Testis (tissue), 3 donors: ENCODE measurements around the gene USP14. TPM values are rescaled to one million over a fixed set of nuclear protein-coding genes. Genes with fewer than 3 reads are reported as not detected.

Source experiments
- DNase-seq: peaks from one replicate; pipeline ENCODE4 v3.0.0-alpha.2; 2019
- H3K27ac ChIP-seq, 2 donors: fragments of 200-600 bp; sonication (generic); one replicate each; pipeline ENCODE4 v1.5.1; 2019
- H3K27me3 ChIP-seq: fragments of 200-600 bp; sonication (generic); one replicate; pipeline ENCODE4 v1.5.1; 2019
- H3K36me3 ChIP-seq: fragments of 200-600 bp; sonication (generic); one replicate; pipeline ENCODE4 v1.5.1; 2017; ENCODE audit warnings: low read depth; ENCODE audit errors: missing control alignments
- H3K4me1 ChIP-seq: fragments of 200-600 bp; sonication (generic); one replicate; pipeline ENCODE4 v1.5.1; 2019
- H3K4me3 ChIP-seq, 2 donors: fragments of 200-600 bp; sonication (generic); one replicate each; pipeline ENCODE4 v1.5.1; 2017 to 2019
- H3K9me3 ChIP-seq: fragments of 200-600 bp; sonication (generic); one replicate; pipeline ENCODE4 v1.5.1; 2017
- POLR2A ChIP-seq: fragments of 450-650 bp; IDR thresholded peaks from one replicate; pipeline ENCODE4 v1.6.1; 2017; ENCODE audit warnings: antibody characterized with exemption, mild to moderate bottlenecking, moderate library complexity
- WGBS, 2 donors: methylation state at CpG; one replicate each; pipeline ENCODE4 v1.1.5; 2018; 5-methylcytosine and 5-hydroxymethylcytosine counted together
- intact Hi-C: fragments of 100-400 bp; cut with DNase I; formaldehyde crosslinking; loops from one replicate; pipeline ENCODE4 v1.15.1; 2023; ENCODE audit warnings: low total_unique reads
- polyA plus RNA-seq: library from polyadenylated mRNA; stranded (reverse); fragments of 350-450 nt; fragmentation: Illumina TruSeq; extraction: RNeasy Lipid Tissue Mini Kit (QIAGEN cat#74804); gene quantifications from one replicate; pipeline ENCODE4 v1.2.3, GENCODE V29; 2014; ENCODE audit warnings: low read depth, low replicate concordance; ENCODE audit not compliant: insufficient read depth
- total RNA-seq, 2 donors: library from RNA; depleted of rRNA; stranded (reverse); fragments of >200 nt; gene quantifications; one replicate each; pipeline ENCODE4 v1.2.3, GENCODE V29; 2016
- TF ChIP-seq, protein P1 (sequence below), 3 experiments: fragments of 450-650 bp in 2 of 3; fragments of 200-600 bp in 1 of 3; sonication (generic) in 1 of 3; IDR thresholded peaks; one replicate each; pipeline ENCODE4 v1.5.1; 2016 to 2019; ENCODE audit warnings: antibody characterized with exemption in 3 of 3, mild to moderate bottlenecking in 2 of 3, moderate library complexity in 1 of 3

USP14 gene
- total and polyA plus RNA-seq, 3 donors from 2014 or later: 33.4 to 42.8 (median 42.3) TPM

DNA sequence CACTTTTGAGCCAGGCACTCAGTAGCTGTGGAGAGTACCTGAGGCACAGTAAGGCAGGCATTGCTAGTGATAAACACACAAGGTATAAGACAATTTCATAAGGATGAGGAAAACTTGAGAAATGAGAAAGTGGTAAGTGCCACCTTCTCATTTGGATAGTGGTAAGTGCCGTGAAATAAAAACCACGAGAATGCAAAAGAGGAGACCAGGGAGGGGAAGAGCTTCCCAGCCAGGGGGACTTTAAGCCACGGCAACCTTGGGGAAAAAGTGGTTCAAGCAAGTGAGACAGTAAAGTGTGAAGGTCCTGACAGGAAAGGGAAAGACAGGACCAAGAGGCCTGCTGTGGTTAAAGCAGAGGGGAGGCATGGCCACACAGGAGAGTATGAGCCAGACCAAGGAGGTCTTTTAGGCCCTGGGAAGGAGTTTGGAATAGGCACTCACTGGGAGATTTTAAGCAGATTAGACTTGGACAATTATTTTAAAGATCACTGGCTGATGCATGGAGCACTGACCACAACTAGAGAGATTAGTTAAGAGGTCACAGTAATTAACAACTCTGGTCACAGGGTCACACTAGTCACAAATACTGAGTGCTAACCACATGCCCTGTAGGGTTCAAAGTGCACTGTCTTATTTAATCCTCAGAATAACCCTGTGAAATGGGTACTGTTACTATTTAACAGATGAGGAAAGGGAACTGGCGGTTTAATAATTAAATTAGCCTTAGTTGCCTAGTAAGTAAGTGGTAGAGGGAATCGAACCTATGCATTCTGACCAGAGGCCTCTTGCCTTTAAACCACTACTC, 59.4 kb downstream of the USP14 start:
- intact Hi-C loops: no loop called here
- no peaks in the 10 kb centered on the region for H3K27me3 ChIP-seq
- TF ChIP-seq POLR2A: no peak
- TF ChIP-seq, protein P1, sequence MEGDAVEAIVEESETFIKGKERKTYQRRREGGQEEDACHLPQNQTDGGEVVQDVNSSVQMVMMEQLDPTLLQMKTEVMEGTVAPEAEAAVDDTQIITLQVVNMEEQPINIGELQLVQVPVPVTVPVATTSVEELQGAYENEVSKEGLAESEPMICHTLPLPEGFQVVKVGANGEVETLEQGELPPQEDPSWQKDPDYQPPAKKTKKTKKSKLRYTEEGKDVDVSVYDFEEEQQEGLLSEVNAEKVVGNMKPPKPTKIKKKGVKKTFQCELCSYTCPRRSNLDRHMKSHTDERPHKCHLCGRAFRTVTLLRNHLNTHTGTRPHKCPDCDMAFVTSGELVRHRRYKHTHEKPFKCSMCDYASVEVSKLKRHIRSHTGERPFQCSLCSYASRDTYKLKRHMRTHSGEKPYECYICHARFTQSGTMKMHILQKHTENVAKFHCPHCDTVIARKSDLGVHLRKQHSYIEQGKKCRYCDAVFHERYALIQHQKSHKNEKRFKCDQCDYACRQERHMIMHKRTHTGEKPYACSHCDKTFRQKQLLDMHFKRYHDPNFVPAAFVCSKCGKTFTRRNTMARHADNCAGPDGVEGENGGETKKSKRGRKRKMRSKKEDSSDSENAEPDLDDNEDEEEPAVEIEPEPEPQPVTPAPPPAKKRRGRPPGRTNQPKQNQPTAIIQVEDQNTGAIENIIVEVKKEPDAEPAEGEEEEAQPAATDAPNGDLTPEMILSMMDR (IDR thresholded peaks at IDR 0.05): no peak

DNA sequence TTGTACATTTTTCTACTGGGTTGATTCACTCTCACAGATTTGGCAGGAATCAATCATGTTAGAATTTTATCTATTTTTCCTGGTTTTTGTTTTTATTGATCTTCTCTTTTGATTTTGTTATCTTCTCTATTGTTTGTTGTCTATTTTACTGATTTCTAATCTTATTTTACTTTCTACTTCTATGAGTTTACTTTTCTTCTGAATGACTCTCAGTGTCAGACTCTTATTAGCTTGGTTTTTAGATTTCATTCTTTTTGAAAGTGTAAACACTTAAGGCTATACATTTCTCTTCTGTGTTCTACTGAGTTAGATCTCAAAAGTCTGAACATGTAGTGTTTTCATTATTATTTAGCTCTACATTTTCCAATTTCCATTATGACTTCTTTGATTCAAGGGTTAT, 62.4 kb downstream of the USP14 start:
- no peaks in the 10 kb centered on the region for H3K9me3 ChIP-seq
- no peak overlapping the region for H3K27ac ChIP-seq
- DNase-seq: no peak
- TF ChIP-seq POLR2A: no peak
- TF ChIP-seq, protein P1 (IDR thresholded peaks at IDR 0.05): no peak
- H3K36me3 ChIP-seq: no peaks in the 10 kb centered on the region
- intact Hi-C loops: no loop called here
- no peaks in the 10 kb centered on the region for H3K4me1 ChIP-seq
- H3K27me3 ChIP-seq: no peaks in the 10 kb centered on the region
- no peak overlapping the region for H3K4me3 ChIP-seq

More for the DNA sequence above, 59.4 kb downstream of the USP14 start:
- Histone ChIP-seq H3K36me3 (no peaks in the 10 kb centered on the region), H3K9me3 (no peaks in the 10 kb centered on the region), H3K4me1 (no peaks in the 10 kb centered on the region), H3K27ac (no peak overlapping the region), H3K4me3 (no peak overlapping the region)
- DNase-seq: no peak
- 92 to 94% methylated on average over 5 of the region's 5 CpGs for WGBS, 2 donors

DNA sequence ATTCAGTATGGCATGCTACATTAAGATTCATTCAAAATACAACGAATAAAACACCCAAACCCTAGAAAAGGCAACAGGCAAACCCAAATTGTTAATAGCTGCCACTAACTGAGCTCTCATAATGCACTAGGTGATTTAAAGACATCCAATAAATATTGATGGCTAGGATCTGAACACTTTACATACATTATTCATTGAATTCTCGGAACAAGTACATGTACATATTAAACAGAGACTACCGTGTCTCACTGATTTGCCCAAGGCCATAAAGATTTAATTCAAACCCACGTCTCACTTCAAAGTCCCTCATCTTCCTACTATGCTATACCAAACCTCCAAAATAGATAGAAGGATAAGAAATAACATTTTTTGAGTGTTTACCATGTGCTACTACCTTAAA, 67.4 kb downstream of the USP14 start:
- DNase-seq: no peak
- Histone ChIP-seq H3K9me3 (no peaks in the 10 kb centered on the region), H3K4me1 (no peaks in the 10 kb centered on the region), H3K4me3 (no peak overlapping the region), H3K36me3 (no peaks in the 10 kb centered on the region), H3K27ac (no peak overlapping the region), H3K27me3 (no peaks in the 10 kb centered on the region)
- 89 to 96% methylated on average over 4 of the region's 4 CpGs for WGBS, 2 donors
- intact Hi-C loops: no loop called here
- no peak for TF ChIP-seq POLR2A

DNA sequence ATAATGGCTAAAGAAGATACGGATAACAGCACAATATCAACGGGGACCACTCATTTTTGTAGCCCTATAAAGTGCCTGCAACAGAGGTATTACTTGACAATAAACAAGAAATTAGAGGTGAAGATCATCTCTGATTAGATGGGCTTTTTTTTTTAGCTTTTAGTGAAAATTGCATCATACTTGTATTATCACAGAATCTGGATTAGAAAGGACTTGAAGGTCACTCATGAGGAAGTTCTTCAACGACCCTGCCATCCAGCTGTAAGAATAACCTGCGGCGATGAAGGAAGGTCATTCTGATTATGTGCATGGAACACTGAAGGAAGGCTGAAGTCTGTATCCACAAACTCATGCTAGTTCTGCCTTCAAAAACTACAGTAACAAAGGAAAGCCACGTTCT, 69.0 kb downstream of the USP14 start:
- no peak for TF ChIP-seq POLR2A
- TF ChIP-seq, protein P1 (IDR thresholded peaks at IDR 0.05): no peak
- Histone ChIP-seq H3K36me3 (no peaks in the 10 kb centered on the region), H3K9me3 (no peaks in the 10 kb centered on the region), H3K4me3 (no peak overlapping the region), H3K4me1 (no peaks in the 10 kb centered on the region), H3K27me3 (no peaks in the 10 kb centered on the region), H3K27ac (no peak overlapping the region)
- intact Hi-C loops: no loop called here
- WGBS, 2 donors: 86% methylated on average over 6 of the region's 6 CpGs
- no peak for DNase-seq

DNA sequence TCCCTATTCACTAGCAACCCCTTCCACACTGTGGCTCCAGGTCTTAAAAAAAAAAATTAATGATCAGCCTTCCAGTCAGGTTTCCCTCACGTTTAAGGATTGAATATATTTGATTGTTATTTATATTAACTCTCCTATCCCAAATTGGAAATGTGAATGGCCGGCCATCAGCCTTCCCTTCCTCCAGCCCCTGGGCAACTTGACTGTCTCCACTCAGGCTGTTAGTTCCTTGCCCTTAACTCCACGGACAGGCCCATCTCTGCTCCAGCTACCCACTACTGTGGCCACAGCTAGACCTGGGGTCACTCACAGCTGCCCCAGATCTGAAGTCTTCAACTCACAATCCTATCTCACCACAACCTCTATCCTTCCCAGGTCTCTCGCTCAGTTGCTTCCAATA, 69.5 kb downstream of the USP14 start:
- Histone ChIP-seq H3K4me3 (no peak overlapping the region), H3K4me1 (no peaks in the 10 kb centered on the region), H3K27me3 (no peaks in the 10 kb centered on the region), H3K36me3 (no peaks in the 10 kb centered on the region), H3K9me3 (no peaks in the 10 kb centered on the region), H3K27ac (no peak overlapping the region)
- no peak for DNase-seq
- WGBS, 2 donors: 89 to 93% methylated on average over 4 of the region's 4 CpGs
- TF ChIP-seq POLR2A: no peak
- TF ChIP-seq, protein P1 (IDR thresholded peaks at IDR 0.05): no peak
- intact Hi-C loops: no loop called here
